ENCODE measurements around the gene RTL10.

Gene RTL10

DNA sequence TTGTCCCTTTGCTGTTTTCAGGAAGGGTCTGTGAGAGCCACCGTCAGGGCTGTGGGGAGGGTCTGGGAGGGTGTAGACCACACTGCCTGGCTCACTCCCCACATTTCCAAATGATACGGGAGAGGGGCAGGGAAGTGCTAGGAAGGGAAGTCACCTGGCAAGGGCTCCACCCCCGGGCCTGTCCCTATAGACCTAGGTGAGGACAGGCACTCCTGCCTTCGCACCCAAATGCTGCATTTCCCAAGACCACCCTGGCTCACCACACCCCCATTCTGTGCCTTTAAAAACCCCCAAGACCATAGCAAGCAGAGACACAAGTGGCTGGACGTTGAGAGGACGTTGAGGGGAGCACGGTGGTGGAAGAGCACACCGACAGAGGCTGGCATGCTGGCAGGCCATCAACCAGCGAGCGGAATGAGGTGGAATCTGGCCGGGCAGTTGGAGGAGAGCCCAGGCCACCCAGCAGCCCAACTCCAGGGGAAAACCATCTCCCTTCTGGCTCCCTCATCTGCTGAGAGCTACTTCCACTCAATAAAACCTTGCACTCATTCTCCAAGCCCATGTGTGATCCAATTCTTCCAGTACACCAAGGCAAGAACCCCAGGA lies 45.7 kb downstream of the RTL10 start:
- H3K27ac ChIP-seq: no peak overlapping the region
- no peak for TF ChIP-seq ZFX (IDR thresholded peaks at IDR 0.05)
- TF ChIP-seq, protein P1, sequence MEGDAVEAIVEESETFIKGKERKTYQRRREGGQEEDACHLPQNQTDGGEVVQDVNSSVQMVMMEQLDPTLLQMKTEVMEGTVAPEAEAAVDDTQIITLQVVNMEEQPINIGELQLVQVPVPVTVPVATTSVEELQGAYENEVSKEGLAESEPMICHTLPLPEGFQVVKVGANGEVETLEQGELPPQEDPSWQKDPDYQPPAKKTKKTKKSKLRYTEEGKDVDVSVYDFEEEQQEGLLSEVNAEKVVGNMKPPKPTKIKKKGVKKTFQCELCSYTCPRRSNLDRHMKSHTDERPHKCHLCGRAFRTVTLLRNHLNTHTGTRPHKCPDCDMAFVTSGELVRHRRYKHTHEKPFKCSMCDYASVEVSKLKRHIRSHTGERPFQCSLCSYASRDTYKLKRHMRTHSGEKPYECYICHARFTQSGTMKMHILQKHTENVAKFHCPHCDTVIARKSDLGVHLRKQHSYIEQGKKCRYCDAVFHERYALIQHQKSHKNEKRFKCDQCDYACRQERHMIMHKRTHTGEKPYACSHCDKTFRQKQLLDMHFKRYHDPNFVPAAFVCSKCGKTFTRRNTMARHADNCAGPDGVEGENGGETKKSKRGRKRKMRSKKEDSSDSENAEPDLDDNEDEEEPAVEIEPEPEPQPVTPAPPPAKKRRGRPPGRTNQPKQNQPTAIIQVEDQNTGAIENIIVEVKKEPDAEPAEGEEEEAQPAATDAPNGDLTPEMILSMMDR (conservative IDR thresholded peaks at IDR 0.05): no peak

DNA sequence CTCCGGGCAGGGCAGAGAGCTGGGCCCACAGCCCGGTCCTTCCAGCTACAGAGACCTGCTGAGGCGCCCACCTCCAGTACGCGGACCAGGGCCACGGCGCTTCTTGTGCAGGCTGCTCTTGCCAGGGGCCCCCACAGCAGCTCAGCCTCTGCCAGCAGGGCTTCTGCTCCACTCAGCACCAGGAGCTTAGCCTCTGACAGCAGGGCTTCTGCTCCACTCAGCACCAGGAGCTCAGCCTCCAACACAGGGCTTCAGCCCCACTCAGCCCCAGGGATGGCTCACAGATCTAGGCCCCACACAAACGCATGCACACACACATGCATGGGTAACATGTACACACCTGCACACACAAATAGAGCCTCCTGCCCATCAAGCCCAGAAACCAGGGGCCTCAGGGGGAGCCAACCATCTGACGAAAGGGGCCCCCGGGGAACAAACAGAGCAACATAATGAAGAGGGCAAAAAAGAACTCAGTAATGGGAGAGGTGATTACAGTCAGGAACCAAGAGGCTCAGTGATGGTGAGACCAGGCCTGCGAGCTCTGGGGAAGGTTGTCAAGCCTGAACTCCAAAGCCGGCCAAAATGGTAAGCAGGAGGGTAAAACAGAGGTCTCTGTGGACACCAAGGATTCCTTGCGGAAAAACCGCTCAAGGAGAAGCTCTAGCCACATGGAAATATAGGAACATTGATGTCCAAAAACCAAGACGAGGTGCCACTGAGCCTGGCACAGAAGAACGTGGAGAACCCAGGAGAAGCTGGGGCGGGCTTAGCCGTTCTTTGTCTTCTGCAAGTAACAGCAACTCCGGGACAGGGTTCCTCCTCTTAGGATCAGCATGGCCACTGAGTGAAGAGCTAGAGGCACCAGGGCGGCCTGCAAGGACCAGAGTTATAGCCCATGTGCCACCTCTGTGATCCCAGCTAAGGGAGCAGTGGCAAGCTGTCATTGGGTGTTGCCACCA lies 46.5 kb downstream of the RTL10 start:
- no peak overlapping the region for H3K27ac ChIP-seq
- no peak for TF ChIP-seq ZFX (IDR thresholded peaks at IDR 0.05)
- TF ChIP-seq, protein P1 (conservative IDR thresholded peaks at IDR 0.05): no peak

DNA sequence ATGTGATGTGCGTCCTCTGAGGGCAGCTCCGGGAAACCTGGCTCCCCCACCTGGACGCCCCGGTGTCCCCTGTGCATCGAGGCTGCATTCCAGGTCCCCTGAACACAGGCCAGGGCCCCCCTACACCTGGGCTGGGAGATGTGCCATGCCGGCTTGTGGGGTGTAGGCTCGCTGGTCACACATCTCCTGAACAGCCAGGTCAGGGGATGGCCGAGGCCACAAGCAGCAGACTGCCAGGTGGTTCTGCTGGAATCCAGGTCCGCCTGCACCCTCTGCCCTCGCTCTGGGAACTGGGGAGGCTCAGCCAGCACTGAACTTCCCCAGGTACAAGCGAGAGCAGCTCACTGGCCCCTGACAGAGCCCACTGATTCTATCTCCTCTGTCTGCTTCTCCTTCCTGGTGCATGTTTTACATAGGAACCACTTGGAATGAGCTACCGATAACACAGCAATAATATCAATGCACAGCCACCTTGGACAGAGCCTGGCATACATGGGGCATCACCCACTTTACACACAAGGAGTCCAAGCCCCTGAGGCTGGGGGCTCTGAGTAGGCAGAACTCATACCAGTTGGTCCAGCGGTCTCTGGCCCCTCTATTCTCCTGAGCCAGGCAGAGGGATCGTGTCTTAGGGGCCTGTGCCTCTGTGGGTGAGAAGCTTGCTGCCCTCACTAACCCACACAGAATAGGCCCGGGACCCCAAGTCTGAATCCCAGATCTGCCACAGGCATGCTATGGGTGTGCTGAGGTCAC lies 47.3 kb downstream of the RTL10 start:
- peak overlapping the region; percentile 79 for H3K27ac ChIP-seq
- TF ChIP-seq, protein P1 (conservative IDR thresholded peaks at IDR 0.05): no peak
- TF ChIP-seq ZFX (IDR thresholded peaks at IDR 0.05): no peak

DNA sequence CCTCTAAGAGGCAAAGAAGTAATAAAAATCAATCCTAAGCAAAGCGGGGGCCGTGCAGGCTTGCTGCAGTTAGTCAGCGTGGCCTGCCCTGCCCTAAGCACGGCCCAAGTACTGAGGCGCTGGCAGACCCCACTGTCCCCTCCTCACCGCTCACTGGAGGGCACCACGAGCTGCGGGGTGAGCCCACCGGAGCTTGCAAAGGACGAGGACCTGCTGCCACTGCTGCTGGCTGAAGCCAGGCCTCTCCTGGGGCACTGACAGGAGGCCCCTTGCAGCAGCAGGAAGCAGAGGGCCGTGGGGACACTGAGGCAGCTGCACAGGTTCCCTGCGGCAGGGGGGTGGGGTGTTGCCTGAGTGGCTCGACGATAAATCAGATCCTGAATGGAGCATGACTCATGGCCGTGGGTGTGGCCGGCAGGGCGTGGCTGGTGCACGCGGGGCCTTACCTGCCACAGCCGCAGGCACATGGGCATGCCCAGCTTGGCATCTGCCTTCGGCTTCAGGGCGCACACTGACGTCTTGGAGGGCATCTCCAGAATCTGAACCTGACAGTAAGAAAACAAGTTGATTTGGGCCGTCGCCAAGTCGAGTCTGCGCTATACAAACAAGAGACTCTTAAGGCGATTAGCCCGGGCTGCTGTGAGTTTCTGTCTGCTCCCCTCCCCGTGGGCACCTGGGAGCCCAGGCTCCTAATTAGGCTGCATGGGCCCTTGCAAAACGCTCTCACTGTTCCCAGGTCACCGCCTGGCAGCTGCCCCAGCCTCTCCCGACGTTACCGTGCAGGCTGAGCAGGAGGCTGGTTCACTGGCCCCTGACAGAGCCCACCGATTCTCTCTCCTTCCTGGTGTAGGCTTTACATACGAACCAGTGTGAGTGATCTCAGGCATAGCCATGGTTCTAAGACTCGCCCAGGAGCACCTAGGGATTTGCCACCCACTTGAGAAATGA lies 48.2 kb downstream of the RTL10 start:
- H3K27ac ChIP-seq: peak overlapping the region; percentile 79
- no peak for TF ChIP-seq ZFX (IDR thresholded peaks at IDR 0.05)
- TF ChIP-seq, protein P1 (conservative IDR thresholded peaks at IDR 0.05): no peak

DNA sequence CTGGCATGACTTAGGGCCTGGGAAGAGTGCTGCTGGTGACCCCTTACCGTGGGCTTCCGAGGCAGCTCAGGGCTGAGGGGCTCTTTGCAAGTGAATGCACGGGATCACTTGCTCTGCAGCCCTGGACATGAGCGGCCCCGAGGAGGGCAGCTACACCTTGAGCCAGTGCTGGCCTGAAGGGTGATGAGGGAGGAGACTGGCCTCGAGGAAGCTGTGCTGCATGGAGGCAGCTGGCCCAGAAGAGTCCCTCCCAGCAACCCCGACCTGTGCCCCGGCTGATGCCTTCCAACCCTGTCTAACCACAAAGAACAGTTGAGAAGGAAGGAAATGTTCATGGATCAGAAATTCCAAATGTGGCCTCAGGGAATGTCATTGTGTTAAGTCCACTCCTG lies 48.9 kb downstream of the RTL10 start:
- peak overlapping the region; percentile 79 for H3K27ac ChIP-seq
- TF ChIP-seq, protein P1 (conservative IDR thresholded peaks at IDR 0.05): no peak
- no peak for TF ChIP-seq ZFX (IDR thresholded peaks at IDR 0.05)
